Fibroblast of lung (primary cell): ENCODE data around the gene USH1C.

Experiments
- EZH2 ChIP-seq: IDR thresholded peaks from 2 replicates; pipeline ENCODE4 v1.5.1; 2012; ENCODE audit warnings: low read length, control low read depth, mild to moderate bottlenecking; ENCODE audit errors: missing control alignments
- TF ChIP-seq, protein P1 (sequence below), 2 donors: IDR thresholded peaks in 1 of 2; conservative IDR thresholded peaks in 1 of 2; 1 replicate in 1 of 2; 2 replicates in 1 of 2; pipeline ENCODE4 v1.5.1; 2011 to 2012; ENCODE audit warnings: low read length in 2 of 2, control low read depth in 1 of 2, inconsistent platforms in 1 of 2, low read depth in 1 of 2, mild to moderate bottlenecking in 1 of 2

DNA sequence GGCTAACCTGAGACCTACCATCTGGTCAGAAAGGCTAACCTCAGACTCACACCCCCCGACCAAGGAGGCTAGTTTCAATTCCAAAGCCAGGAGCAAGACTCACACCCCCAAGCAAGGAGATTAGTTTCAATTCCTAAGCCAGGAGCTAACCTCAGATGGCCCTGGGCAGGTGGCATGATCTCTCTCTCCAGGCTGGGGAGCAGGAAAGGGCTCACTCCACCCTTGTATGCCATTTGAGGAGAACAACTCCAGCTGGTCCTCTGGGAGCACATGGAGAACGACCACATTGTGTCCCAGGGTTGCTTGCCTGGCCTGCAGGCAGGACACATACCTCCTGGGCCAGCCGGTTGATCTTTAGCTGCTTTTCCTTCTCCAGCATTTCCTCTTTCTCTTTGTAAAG is 32.6 kb downstream of the USH1C start:
- TF ChIP-seq, protein P1, sequence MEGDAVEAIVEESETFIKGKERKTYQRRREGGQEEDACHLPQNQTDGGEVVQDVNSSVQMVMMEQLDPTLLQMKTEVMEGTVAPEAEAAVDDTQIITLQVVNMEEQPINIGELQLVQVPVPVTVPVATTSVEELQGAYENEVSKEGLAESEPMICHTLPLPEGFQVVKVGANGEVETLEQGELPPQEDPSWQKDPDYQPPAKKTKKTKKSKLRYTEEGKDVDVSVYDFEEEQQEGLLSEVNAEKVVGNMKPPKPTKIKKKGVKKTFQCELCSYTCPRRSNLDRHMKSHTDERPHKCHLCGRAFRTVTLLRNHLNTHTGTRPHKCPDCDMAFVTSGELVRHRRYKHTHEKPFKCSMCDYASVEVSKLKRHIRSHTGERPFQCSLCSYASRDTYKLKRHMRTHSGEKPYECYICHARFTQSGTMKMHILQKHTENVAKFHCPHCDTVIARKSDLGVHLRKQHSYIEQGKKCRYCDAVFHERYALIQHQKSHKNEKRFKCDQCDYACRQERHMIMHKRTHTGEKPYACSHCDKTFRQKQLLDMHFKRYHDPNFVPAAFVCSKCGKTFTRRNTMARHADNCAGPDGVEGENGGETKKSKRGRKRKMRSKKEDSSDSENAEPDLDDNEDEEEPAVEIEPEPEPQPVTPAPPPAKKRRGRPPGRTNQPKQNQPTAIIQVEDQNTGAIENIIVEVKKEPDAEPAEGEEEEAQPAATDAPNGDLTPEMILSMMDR (conservative IDR thresholded peaks at IDR 0.05 in 1 of 2, IDR thresholded peaks at IDR 0.05 in 1 of 2; ENCODE audit: low read depth in 1 of 2, low read length in 2 of 2): no peak
- TF ChIP-seq EZH2: no peak
